HepG2 (cell line): ENCODE data around the gene KSR1. TPM values are rescaled to one million over a fixed set of nuclear protein-coding genes. Genes with fewer than 3 reads are reported as not detected.

Experiments
- ATF4 ChIP-seq, 2 experiments: fragments of 450-650 bp in 1 of 2; sonication (generic) in 1 of 2; formaldehyde crosslinking; IDR thresholded peaks; 2 replicates each; pipeline versions ENCODE4 v1.5.0 to v1.8.0; 2020 to 2022; ENCODE audit warnings: mild to moderate bottlenecking in 1 of 2, missing genetic modification reagents in 1 of 2
- ISL2 ChIP-seq: sonication (generic); formaldehyde crosslinking; IDR thresholded peaks from 2 replicates; pipeline ENCODE4 v1.5.0; 2020; ENCODE audit warnings: missing genetic modification reagents
- KLF13 ChIP-seq: sonication (generic); formaldehyde crosslinking; IDR thresholded peaks from 2 replicates; pipeline ENCODE4 v1.4.0; 2020; ENCODE audit warnings: mild to moderate bottlenecking, missing genetic modification reagents
- MTA1 ChIP-seq: sonication (generic); formaldehyde crosslinking; IDR thresholded peaks from 2 replicates; pipeline ENCODE4 v1.4.0; 2020; ENCODE audit warnings: missing genetic modification reagents, mild to moderate bottlenecking, borderline replicate concordance
- NFAT5 ChIP-seq: sonication (generic); formaldehyde crosslinking; IDR thresholded peaks from 2 replicates; pipeline ENCODE4 v1.4.0; 2020; ENCODE audit warnings: missing genetic modification reagents
- ZNF30 ChIP-seq: sonication (generic); formaldehyde crosslinking; IDR thresholded peaks from 2 replicates; pipeline ENCODE4 v1.5.0; 2020; ENCODE audit warnings: mild to moderate bottlenecking, missing genetic modification reagents
- ZNF576 ChIP-seq: sonication (generic); formaldehyde crosslinking; IDR thresholded peaks from 2 replicates; pipeline ENCODE4 v1.4.0; 2020; ENCODE audit warnings: mild to moderate bottlenecking, missing genetic modification reagents
- ZNF816 ChIP-seq: sonication (generic); formaldehyde crosslinking; IDR thresholded peaks from 2 replicates; pipeline ENCODE4 v1.8.0; 2022; ENCODE audit warnings: missing genetic modification reagents, mild to moderate bottlenecking, borderline replicate concordance
- polyA plus RNA-seq, 8 experiments: library from polyadenylated mRNA; depleted of rRNA in 3 of 8; stranded (reverse) in 7 of 8; unstranded in 1 of 8; fragments of >200 nt; fragmentation: Illumina TruSeq in 4 of 8; extraction: Trizol in 4 of 8; gene quantifications; 2 replicates each; pipeline versions ENCODE4 v1.2.1 to v1.2.3, GENCODE V29; 2011 to 2016; ENCODE audit warnings: low read depth in 4 of 8, missing spikeins in 1 of 8, mixed read lengths in 1 of 8; ENCODE audit not compliant: insufficient read depth in 1 of 8
- total RNA-seq, 5 experiments: library from RNA; depleted of rRNA; stranded (reverse); fragments of >200 nt; fragmentation: Illumina TruSeq; extraction: Trizol; gene quantifications; 2 replicates each; pipeline ENCODE4 v1.2.3, GENCODE V29; 2016; ENCODE audit warnings: low read depth in 1 of 5
- TF ChIP-seq, protein P1 (sequence below): sonication (generic); formaldehyde crosslinking; IDR thresholded peaks from 2 replicates; pipeline ENCODE4 v1.4.0; 2020; ENCODE audit warnings: mild to moderate bottlenecking, missing genetic modification reagents, borderline replicate concordance

The KSR1 gene
- total and polyA plus RNA-seq, 2 of the 13 experiments (the other 11 are each of a cell fraction or from before 2014, with no cell fraction given): 10.1 to 16.6 TPM

DNA sequence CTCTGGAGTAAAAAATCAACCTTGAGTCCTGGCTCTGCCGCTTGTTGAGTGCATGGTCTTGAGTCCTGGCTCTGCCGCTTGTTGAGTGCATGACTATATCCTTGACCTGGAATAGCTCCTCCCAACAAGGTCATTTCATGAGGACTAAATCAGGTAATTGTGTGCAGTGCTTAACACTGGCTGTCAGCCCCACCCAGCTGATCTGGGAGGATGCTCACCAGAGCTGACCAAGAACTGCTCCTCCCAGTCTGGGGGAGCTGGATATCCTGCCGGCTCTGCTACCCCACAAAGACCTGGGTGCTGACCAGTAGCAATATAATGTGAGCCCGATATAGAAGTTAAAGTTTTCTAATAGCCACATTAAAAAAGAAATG lies 154.0 kb downstream of the KSR1 start (continued):
- TF ChIP-seq ISL2 (CRISPR knock-in tag) (no peak), ZNF30 (no peak), ZNF576 (CRISPR knock-in tag) (no peak), ZNF816 (CRISPR knock-in tag) (no peak), NFAT5 (CRISPR knock-in tag) (no peak), MTA1 (CRISPR knock-in tag) (no peak), KLF13 (CRISPR knock-in tag) (no peak), ATF4 (CRISPR knock-in tag; IDR thresholded peaks at IDR 0.05) (no peak)
- TF ChIP-seq, protein P1, sequence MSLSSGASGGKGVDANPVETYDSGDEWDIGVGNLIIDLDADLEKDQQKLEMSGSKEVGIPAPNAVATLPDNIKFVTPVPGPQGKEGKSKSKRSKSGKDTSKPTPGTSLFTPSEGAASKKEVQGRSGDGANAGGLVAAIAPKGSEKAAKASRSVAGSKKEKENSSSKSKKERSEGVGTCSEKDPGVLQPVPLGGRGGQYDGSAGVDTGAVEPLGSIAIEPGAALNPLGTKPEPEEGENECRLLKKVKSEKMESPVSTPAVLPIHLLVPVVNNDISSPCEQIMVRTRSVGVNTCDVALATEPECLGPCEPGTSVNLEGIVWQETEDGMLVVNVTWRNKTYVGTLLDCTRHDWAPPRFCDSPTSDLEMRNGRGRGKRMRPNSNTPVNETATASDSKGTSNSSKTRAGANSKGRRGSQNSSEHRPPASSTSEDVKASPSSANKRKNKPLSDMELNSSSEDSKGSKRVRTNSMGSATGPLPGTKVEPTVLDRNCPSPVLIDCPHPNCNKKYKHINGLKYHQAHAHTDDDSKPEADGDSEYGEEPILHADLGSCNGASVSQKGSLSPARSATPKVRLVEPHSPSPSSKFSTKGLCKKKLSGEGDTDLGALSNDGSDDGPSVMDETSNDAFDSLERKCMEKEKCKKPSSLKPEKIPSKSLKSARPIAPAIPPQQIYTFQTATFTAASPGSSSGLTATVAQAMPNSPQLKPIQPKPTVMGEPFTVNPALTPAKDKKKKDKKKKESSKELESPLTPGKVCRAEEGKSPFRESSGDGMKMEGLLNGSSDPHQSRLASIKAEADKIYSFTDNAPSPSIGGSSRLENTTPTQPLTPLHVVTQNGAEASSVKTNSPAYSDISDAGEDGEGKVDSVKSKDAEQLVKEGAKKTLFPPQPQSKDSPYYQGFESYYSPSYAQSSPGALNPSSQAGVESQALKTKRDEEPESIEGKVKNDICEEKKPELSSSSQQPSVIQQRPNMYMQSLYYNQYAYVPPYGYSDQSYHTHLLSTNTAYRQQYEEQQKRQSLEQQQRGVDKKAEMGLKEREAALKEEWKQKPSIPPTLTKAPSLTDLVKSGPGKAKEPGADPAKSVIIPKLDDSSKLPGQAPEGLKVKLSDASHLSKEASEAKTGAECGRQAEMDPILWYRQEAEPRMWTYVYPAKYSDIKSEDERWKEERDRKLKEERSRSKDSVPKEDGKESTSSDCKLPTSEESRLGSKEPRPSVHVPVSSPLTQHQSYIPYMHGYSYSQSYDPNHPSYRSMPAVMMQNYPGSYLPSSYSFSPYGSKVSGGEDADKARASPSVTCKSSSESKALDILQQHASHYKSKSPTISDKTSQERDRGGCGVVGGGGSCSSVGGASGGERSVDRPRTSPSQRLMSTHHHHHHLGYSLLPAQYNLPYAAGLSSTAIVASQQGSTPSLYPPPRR (CRISPR knock-in tag): no peak
